Ovary (tissue), 3 donors: ENCODE measurements around the gene SMU1.

Experiments
- CTCF ChIP-seq, 3 donors: fragments of 450-650 bp in 2 of 3; fragments of 200-600 bp in 1 of 3; IDR thresholded peaks; one replicate each; pipeline versions ENCODE4 v1.5.1 to v1.8.0; 2016 to 2022; ENCODE audit warnings: antibody characterized with exemption in 3 of 3, mild to moderate bottlenecking in 1 of 3
- POLR2A ChIP-seq: fragments of 450-650 bp; IDR thresholded peaks from one replicate; pipeline ENCODE4 v1.6.1; 2017; ENCODE audit warnings: antibody characterized with exemption, mild to moderate bottlenecking, moderate library complexity
- donor health status: DM: no; HTN: no; CAD: no.

DNA sequence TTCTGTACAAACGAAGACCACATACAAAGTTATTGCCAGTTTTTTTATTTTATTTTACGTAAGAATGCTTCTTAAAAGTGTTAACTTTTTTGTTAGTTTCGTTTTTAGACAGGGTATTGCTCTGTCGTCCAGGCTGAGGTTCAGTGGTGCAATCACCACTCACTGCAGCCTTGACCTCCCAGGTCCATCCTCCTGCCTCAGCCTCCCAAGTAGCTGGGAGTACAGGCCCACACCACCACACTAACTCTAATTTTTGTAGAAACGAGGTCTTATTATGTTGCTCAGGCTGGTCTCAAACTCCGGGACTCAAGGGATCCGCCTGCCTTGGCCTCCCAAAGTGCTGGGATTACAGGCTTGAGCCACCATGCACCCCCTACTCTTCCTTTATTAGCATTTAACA, 53.7 kb downstream of the SMU1 start:
- no peak for TF ChIP-seq CTCF (IDR thresholded peaks at IDR 0.05)
- TF ChIP-seq POLR2A: no peak
